ENCODE measurements around the gene AANAT. TPM values are rescaled to one million over a fixed set of nuclear protein-coding genes. Genes with fewer than 3 reads are reported as not detected.

AANAT gene
- polyA plus RNA-seq, 4 donors: 0.17 to 0.40 TPM; not detected in 2

DNA sequence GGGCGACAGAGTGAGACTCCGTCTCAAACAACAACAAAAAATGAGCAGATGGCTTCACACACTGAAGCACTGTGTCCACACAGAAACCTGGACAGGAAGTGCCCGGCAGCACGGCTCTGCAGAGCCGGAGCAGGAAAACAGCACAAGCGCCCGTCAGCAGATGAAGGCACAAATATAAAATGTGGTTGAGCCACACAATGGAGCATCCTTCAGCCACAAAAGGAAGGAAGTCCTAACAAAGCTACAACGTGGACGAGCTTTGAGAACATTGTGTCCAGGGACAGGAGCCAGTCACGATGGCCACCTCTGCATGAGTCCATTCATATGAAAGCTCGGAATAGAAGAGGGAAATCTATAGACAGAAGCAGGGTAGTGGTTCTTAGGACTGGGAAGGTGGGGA lies 18.2 kb downstream of the AANAT start:
- no peak for DNase-seq (ENCODE audit: low read depth in 4 of 4, low spot score in 3 of 4)

DNA sequence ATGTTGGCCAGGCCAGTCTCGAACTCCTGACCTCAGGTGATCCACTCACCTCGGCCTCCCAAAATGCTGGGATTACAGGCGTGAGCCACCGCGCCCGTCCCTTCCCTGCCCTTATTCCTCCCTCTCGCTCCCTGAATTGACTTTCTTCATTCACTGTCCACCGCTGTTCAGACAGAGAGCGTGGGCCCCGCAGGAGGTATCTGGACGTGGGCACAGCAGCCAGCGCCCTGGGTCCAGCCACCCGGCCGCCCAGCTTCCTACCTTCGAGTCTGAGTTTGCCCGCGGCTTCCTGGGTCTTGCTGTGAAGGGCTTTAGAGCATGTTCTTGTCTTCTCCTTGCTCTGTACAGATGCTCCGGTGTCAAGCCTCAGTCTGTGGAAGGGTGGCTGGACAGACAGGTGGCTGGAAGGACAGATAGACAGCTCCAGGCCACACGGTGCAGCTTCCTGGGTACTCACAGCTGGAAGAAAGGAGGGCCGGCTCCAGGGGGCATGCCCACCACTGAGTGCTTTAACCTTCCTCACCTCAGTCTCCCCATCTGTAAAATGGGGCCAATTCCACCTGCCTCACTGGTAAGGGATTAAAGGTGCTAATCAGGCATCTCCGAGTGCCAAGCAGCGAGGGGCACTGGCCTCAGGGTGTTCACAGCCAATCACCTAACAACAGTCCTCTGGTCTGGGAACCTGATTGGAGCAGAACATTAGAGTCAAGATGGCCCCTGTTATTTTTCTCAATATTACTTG lies 20.2 kb downstream of the AANAT start:
- no peak for DNase-seq (ENCODE audit: low read depth in 4 of 4, low spot score in 3 of 4)

DNA sequence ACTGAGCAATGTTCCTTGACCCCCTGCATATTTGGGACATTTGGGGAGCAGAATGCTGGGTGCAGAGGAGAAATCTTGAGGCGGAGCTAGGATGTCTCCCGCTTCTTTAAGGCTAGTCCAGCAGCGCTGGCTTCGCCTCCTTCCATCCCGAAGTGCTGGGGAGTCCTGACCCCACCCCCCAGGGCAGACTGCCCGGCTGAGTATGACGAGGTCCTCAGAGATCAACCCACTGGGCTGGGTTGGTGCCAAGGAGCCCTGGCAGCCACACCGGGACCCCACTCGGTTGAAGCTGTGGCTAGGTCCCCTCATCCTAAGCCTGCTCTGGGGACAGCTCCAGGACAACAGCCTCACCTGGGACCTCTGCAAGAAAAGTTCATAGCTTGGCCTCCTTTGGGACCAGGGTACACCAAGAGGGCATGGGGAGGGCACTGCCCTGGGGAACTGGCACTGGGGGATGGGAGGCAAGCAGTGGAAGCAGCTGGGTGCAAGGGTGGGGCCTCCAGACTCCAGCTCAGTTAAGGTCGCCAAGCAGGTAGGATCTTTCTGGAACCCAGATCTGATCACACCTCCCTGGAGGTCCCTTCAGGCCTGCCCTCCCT lies 22.8 kb downstream of the AANAT start:
- DNase-seq (ENCODE audit: low read depth in 4 of 4, low spot score in 3 of 4): no peak

DNA sequence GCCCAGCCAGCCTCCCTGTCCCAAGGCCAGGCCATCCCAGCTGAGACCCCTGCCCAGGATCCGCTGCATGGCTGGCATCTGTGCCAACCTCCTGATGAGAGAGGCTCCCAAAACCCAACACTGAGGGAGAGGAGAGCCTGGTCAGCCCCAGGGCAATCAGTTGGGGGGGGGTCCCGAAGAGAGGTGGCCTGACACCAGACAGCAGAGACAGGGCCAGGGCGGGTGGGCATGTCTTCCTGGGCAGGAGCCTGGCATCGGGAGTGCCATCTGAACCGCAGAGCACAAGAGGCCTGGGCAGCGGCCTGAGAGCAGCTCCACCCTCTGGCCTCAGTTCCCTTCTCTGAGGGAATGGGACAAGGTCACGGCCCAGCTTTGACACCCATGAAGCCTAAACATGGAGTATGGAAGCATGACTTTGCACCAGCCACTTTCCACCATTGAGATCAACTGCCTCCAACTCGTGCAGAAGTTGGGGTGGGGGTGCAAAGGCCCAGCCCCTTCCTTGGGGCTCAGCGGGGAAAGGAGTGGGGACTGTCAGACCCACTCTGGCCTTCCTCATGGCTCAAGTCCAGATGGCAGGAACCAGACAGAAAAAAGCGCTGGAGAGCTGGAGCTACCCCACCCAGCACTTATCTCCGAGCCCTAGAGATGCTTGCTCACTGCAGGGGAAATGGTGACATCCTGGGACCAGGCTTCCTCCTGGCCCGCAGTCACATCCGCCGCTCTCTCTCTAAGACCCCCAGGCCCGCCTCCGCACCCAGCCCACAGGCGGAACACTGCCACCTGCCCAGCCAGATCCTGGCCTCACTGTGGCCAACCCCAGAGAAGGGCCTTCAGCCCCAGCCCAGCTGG lies 24.1 kb downstream of the AANAT start:
- no peak for DNase-seq (ENCODE audit: low read depth in 4 of 4, low spot score in 3 of 4)

DNA sequence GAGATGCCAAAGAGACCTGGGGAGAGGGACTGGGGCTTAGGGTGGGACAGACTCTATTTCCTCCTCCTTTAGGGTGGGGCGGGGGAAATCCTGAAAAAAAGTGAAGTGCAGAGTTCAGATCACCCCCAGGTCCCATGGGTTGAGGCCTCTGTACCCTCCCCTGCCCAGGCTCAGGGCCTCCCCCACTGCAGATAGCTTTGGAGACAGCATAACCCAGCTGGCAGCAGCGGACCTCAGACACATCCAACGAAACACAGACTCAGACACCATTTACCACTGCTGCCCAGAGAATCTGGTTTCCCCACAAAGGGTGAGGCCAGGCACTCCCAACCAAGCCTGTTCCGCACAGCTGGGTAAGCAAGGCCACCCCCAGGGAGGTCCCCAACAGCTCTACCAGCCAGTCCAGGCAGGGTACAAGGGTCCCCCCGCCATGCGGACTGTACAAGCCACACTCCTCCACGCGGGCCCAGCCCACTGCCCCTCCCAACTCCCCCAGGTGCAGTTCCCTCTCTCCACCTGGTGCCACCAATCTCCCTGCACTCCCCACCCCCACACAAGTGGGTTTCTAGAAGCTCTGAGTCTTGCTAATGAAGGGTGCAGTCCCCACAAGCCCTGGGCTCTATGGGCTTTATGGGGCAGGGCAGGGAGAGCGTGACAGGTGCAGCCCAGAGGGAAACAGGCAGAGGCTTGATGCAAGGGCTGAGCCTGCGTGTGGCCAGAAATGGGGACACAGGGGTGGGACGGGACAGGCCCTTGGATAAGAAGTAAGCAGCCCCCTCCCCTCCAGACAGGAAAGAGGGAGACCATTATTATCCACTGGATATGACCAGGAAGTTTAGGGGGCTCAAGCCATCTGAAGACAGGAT lies 25.0 kb downstream of the AANAT start:
- DNase-seq (ENCODE audit: low read depth in 4 of 4, low spot score in 3 of 4): no peak

DNA sequence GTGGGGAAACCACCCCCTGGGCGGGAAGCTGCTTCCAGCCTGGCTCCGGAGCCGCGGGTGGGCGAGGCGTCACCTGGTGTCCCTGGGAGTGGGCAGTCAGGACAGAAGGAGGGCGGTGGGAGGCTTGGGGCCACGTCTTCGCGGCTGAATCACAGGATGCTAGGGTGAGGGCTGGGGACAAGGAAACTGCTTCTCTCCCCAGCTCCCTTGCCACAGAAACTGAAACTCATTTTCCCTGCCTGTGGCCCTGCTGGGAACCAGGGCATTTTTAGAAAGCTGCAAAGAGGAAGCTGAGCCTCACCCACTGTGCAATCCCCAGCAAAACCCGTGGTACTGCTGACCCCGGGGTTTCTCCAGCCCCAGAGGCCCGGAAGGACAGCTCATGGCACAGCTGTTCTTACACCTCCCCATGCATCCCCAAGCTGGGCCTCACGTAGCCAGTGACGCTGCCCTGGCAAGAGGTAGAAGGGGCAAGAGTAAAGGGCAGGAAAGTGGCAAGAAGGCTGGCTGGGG lies 25.6 kb downstream of the AANAT start:
- no peak for DNase-seq (ENCODE audit: low read depth in 4 of 4, low spot score in 3 of 4)

DNA sequence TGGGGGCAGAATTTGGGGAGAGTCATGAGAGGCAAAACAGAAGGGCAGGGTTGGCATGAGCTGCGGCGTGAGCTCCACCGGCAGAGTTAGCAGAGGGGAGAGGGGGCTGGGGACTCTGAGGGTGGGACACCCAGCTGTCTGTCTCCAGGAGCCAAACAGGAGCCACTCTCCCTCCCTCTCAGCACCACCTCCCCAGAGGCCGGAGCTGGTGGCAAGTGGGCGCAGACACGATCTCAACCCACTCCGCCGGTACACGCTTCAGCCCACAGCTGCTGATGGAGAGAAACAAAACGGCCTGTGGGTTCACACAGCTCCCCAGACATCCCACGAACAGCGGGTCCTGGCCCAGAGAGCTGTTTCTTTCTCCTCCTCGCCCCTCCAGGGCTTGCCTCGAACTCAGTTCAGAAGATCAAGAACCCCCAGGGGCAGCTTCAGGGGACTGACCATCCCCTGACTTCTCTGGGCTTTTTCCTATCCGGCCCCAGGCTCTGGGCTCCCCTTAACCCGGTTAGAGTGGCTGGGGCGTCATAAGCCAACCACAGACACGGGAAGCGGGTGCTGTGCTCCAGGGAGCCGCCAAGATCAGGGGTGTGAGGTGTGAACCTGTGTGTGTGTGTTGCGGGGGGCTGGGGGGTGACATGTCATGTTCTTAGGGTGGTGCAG lies 26.2 kb downstream of the AANAT start:
- no peak for DNase-seq (ENCODE audit: low read depth in 4 of 4, low spot score in 3 of 4)

DNA sequence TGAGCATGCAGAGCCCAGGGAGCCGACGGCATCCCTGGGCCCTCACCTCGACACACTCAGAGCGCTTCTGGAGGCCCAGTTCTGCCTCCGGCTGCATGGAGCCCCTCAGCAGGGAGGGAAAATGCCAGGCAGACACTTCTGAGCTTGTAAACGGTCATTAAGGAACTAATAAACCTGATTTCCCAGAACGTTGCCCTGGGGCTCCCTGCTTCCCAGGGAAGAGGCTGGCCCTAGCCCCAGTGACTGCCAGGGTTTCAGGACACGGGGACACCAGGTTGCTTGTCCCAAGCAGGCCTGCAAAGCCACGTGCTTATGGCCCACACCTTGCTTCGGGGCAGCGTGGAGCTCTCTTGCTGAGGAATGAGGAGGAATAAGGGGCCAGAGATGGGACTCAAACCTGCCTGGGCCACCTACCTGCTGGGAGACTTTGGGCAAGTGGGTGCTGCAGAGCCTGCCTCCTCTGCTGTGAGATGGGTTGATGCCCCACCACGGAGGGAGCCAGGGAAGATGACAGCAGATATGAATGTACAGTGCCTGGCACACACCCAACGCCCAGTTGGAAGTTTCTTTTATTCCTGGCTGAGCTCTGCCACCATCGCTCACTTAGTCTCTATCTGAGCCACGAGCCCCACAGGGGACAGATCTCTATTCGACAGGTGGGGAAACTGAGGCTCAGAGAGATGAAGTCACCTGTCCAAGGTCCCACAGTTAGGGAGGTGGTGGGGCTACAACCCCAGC lies 28.4 kb downstream of the AANAT start:
- DNase-seq (ENCODE audit: low read depth in 4 of 4, low spot score in 3 of 4): no peak

DNA sequence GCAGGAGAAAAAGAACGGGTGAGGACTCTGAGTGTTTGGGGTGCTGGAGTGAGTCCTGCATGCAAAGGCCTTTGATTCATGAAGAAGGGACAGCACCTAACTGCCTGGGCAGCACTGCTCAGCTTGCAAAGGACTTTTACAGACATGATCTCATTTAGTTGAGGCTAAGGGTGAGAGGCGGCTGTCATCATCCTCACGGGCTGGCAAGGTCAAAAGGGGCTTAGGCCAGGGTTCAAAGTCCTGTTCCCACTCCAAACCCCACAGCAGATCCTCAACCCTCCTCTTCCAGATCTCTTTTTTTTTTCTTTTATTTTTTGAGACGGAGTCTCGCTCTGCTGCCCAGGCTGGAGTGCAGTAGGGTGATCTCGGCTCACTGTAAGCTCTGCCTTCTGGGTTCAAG lies 29.1 kb downstream of the AANAT start:
- no peak for DNase-seq (ENCODE audit: low read depth in 4 of 4, low spot score in 3 of 4)

DNA sequence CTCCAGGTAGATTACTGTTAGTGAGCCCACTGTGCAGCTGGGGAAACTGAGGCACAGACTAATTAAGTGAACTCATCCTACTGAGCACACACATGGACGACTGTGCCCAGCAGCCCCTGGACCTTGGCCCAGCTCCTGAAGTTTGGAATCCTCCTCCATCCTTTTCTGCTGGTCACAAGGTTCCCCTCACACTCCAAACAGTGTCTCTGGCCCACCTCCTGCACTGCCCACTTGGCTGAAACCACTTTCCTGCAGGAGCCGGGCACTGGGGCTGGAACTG lies 30.2 kb downstream of the AANAT start:
- DNase-seq (ENCODE audit: low read depth in 4 of 4, low spot score in 3 of 4): no peak

DNA sequence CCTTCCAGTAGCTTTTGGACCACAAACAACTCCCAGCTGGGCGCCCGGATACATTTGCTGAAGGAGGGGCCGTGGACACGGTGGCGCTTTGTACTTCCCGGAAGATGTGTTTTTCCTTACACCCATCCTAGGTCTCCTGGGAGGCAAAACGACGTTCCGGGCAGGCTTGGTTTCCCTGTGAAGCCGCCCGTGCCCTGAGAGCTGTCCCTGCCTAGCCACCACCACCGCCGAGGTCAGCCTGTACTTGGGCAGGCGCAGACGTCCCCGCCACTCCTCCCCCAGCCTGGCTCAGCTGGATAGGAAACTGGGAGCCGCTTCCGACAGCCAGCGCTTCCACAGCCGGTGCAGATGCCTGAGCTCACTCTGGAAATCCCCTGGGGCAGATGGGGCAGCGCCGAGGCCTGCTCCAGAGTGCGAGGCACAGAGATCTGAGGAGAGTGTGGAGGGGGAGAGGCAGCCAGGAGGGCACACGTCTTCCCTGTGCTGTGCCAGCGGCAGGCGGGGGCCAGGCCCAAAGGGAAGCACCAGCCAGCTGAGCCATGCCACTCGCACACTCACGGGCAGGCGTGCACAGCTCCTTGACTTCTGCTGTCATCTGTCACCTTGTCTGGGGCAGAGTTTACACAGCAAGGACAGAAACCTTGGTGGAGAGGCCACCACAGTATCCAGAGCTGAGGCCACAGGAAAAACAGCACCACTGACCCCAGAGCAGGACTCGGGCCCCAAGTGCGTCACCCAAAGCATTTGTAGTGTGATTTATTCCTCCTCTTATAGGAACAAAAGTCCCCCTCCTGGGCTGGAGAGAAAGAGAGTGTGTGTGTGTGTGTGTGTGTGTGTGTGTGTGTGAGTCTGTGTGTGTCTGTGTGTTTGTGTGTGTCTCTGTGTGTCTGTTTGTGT lies 30.8 kb downstream of the AANAT start:
- no peak for DNase-seq (ENCODE audit: low read depth in 4 of 4, low spot score in 3 of 4)

DNA sequence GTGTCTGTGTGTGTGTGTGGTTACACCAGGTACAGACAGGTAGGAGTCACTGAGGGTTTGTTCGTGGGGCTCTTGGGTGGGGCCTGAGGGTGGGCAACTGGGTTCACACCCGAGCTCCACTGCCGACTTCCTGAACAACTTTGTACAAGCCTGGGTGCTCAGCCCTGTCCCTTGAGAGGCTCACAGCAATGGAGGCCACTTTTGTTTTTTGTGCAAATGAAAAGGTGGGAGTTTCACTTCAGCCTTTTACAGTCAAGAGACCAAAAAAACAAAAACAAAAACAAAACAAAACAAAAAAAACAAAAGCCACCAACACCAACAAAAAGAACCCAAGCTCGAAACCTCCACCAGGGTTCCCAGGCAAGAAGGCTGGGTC lies 31.5 kb downstream of the AANAT start:
- DNase-seq (ENCODE audit: low read depth in 4 of 4, low spot score in 3 of 4): no peak

DNA sequence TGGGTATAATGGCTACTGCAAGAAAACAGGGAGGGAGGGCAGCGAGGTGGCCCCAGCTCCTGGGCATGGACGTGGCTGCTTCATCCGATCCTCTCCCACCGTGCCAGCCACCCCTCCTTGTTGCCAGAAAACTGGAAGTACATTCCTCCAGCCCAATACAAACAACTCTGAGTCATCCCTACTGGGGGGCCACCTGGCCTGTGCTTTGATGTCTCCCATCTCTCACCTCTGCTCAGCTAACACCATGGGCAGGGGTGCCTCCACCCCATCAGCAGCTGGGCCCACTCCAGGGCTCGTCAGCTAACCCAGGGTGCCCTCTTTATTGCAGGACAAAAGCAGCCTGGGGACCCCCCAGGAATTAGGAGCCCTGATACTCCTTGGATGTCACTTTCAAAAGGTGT lies 31.9 kb downstream of the AANAT start:
- DNase-seq (ENCODE audit: low read depth in 4 of 4, low spot score in 3 of 4): no peak

DNA sequence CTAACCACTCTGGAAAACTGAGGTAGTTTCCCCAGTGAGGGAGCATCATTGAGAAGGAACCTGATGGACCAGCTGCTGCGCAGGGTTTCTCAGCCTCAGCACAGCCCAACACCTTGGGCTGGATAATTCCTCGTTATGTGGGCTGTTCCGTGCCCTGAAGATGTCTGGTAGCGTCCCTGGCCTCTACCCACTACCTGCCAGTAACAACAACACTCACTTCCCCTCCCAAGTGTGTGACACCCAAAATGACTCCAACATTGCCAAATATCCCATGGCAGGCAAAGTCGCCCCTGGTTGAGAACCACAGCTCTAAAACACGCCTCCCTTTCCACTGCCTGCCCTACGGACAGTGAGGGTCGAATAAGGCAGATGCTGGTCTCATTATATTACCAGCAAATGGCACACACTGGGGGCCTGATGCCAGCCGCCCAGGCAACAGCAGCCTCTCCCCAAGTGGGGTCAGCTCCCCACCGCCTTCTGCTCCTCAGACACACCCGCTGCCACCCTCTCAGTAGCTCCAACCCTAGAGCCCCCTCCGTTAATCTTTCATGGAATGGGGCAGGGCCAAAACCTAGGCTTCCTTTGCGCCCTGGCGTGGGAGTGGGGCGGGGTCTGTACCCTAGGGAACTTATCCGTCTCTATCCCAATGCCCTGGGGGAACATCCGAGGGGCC lies 32.8 kb downstream of the AANAT start:
- DNase-seq (ENCODE audit: low read depth in 4 of 4, low spot score in 3 of 4): no peak

DNA sequence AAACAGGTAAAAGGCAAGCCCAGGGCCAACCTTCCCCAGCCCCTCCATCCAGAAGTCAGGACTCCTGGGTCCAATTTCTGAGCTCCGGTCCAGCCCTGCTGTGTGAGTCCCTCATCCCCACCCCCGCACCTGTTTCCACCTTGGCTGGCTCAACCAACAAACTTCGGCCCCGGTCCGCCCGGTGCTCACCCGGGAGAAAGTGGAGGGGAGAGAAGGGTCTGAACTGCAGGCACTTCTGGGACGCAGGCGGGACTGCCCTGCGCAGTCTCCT lies 33.3 kb downstream of the AANAT start:
- no peak for DNase-seq (ENCODE audit: low read depth in 4 of 4, low spot score in 3 of 4)

DNA sequence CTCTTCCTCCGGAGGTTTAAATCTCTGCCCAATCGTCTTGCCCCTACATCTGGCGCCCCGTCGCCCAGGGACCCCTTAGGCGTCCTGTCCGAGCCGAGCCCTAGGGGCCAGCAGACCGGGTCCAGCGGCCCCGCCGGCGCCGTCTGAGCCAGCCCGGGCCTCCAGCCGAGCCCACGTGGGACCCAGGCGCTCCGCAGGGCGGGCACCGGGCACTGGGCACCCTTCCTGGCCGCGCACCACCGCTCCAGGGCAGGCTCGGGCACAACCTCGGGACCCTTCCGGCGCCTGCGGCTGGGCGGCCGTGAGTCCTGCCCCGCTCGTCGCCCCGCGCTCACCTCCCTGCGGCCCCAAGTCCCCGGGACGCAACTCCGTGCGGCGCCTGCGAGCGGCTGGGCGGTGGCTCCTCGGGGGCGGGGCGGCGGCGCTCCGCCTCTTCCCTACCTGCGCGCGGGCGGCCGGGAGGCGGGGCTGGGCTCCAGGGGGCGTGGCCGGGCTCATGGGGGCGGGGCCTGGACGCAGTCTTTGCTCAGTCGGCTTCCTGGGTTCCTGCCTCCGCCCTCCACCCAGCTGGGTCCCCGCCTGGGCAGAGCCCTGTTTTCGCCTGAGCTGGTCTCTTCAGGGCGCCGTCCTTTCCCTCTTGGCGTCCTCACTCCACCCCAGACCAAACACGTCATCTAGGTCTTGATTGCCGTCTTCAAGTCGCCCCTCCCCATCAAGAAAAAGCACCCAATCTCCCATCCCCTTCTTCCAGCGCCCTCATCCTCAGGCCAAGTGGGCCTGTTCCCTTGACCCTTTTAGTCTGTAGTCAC lies 33.8 kb downstream of the AANAT start, which contains the start of gene RHBDF2:
RHBDF2 (minus strand) TSS at position 406 of the 809 bp plus-strand sequence. CDS start 19,899 bp downstream, outside the sequence.
- no peak for DNase-seq (ENCODE audit: low read depth in 4 of 4, low spot score in 3 of 4)

DNA sequence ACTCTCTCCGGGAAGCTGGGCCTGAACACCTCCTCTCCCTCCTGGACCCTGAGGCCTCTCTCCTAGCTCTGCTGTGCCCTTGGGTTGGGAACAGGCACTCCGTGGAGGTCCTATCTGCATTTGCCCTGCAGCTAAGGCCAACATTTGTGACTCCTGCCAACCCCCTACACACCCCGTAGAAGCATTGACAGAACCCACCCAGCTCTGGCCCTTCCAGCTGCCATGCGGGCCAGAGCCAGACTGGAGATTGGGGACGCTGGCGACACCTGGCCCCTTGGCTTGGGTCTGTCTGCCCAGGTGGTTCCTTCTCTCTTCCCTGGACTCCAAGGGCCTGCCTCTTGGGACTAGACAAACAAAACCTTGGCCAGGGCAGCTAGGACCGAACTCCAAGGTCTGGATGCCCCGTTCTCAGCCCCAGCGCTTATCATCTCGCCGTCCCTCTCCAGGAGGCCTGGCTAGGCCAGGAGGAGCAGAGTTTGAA lies 34.5 kb downstream of the AANAT start:
- no peak for DNase-seq (ENCODE audit: low read depth in 4 of 4, low spot score in 3 of 4)
